Chondrocyte (in vitro differentiated cells): ENCODE data around the gene IZUMO1. TPM values are rescaled to one million over a fixed set of nuclear protein-coding genes. Genes with fewer than 3 reads are reported as not detected.
"Not testable (repeated sequence)": the region's sequence is repeated elsewhere in the genome, so short reads cannot be mapped to it uniquely, and the experiment has no call there.

Source experiments
- DNase-seq: peaks from one replicate; pipeline ENCODE4 v3.0.0; 2021; ENCODE audit warnings: mixed read lengths, low spot score
- H3K27ac Mint-ChIP-seq: one replicate; pipeline ENCODE4 v1.8.0; 2021; ENCODE audit warnings: mild to moderate bottlenecking, moderate library complexity, mixed read lengths; ENCODE audit not compliant: unreplicated experiment
- H3K27me3 Mint-ChIP-seq: 2 replicates; pipeline ENCODE4 v1.8.0; 2021; ENCODE audit warnings: low read depth, mixed read lengths
- H3K36me3 Mint-ChIP-seq: 2 replicates; pipeline ENCODE4 v1.8.0; 2021; ENCODE audit warnings: low read depth, mixed read lengths
- H3K4me1 Mint-ChIP-seq: 2 replicates; pipeline ENCODE4 v1.8.0; 2021; ENCODE audit warnings: low read depth, mild to moderate bottlenecking, mixed read lengths
- H3K4me3 Mint-ChIP-seq: one replicate; pipeline ENCODE4 v1.8.0; 2021; ENCODE audit warnings: mild to moderate bottlenecking, moderate library complexity, mixed read lengths; ENCODE audit not compliant: unreplicated experiment
- H3K9me3 Mint-ChIP-seq: 2 replicates; pipeline ENCODE4 v1.8.0; 2021; ENCODE audit warnings: low read depth, mixed read lengths
- CTCF ChIP-seq: fragments of 200-600 bp; sonication (generic); IDR thresholded peaks from 2 replicates; pipeline ENCODE4 v1.5.0; 2021; ENCODE audit warnings: antibody characterized with exemption, mild to moderate bottlenecking, moderate library complexity
- total RNA-seq: library from RNA; stranded (reverse); gene quantifications from 3 replicates; pipeline ENCODE4 v1.2.1, GENCODE V29; 2021

The IZUMO1 gene
- total RNA-seq, 1 donor from 2014 or later: not detected

- Mint-ChIP-seq H3K4me1 (peaks cover 22% of the 10 kb centered on the region), H3K27ac (peak overlapping the region; percentile 81), H3K27me3 (no peaks in the 10 kb centered on the region), H3K9me3 (peaks cover 2% of the 10 kb centered on the region), H3K36me3 (no peaks in the 10 kb centered on the region), H3K4me3 (no peak overlapping the region)
- no peak for TF ChIP-seq CTCF
- no peak for DNase-seq
Measured at GRCh38 chr19:48772503-48772953, 25.8 kb upstream of the IZUMO1 start.

GRCh38 chr19:48770734-48771472 is 24.2 kb upstream of the IZUMO1 start:
- Mint-ChIP-seq H3K27me3 (peaks cover 3% of the 10 kb centered on the region), H3K27ac (peak overlapping the region; percentile 94), H3K9me3 (peaks cover 2% of the 10 kb centered on the region), H3K4me3 (no peak overlapping the region), H3K36me3 (no peaks in the 10 kb centered on the region), H3K4me1 (peaks cover 22% of the 10 kb centered on the region)
- DNase-seq: no peak
- TF ChIP-seq CTCF: no peak

- Mint-ChIP-seq H3K4me3 (no peak overlapping the region), H3K27ac (peak overlapping the region; percentile 94), H3K36me3 (no peaks in the 10 kb centered on the region), H3K9me3 (peaks cover 2% of the 10 kb centered on the region), H3K4me1 (peaks cover 22% of the 10 kb centered on the region), H3K27me3 (peaks cover 8% of the 10 kb centered on the region)
- no peak for DNase-seq
- no peak for TF ChIP-seq CTCF
Measured at GRCh38 chr19:48770266-48770665, 23.6 kb upstream of the IZUMO1 start.

- H3K4me1 Mint-ChIP-seq: peaks cover 22% of the 10 kb centered on the region
- H3K27me3 Mint-ChIP-seq: peaks cover 8% of the 10 kb centered on the region
- no peak overlapping the region for H3K4me3 Mint-ChIP-seq
- peak overlapping the region; percentile 94 for H3K27ac Mint-ChIP-seq
- H3K9me3 Mint-ChIP-seq: peaks cover 2% of the 10 kb centered on the region
- no peak for TF ChIP-seq CTCF
- no peaks in the 10 kb centered on the region for H3K36me3 Mint-ChIP-seq
- DNase-seq: no peak
Measured at GRCh38 chr19:48768994-48769713, 22.4 kb upstream of the IZUMO1 start.

- not testable (repeated sequence) for H3K36me3 Mint-ChIP-seq, H3K27ac Mint-ChIP-seq, H3K9me3 Mint-ChIP-seq, DNase-seq, H3K27me3 Mint-ChIP-seq, H3K4me3 Mint-ChIP-seq
- peaks cover 22% of the 10 kb centered on the region for H3K4me1 Mint-ChIP-seq
Measured at GRCh38 chr19:48768171-48768753, 21.6 kb upstream of the IZUMO1 start.

GRCh38 chr19:48765816-48766215 is 19.1 kb upstream of the IZUMO1 start:
- Mint-ChIP-seq H3K4me1 (peaks cover 16% of the 10 kb centered on the region), H3K27me3 (peaks cover 27% of the 10 kb centered on the region)
- H3K36me3 Mint-ChIP-seq, H3K4me3 Mint-ChIP-seq, H3K9me3 Mint-ChIP-seq, H3K27ac Mint-ChIP-seq, DNase-seq: not testable (repeated sequence)
